Right ventricle myocardium superior (tissue), 1 donor: ENCODE measurements around the gene HYDIN. TPM values are rescaled to one million over a fixed set of nuclear protein-coding genes. Genes with fewer than 3 reads are reported as not detected.
"Not testable (repeated sequence)": the region's sequence is repeated elsewhere in the genome, so short reads cannot be mapped to it uniquely, and the experiment has no call there.

Experiments used
- ATAC-seq: fragments of 200-7000 bp; cut with Tn5 transposase; one replicate; pipeline ENCODE4 v1.9.1; 2020; ENCODE audit warnings: mild to moderate bottlenecking; ENCODE audit not compliant: poor library complexity
- DNase-seq: peaks from one replicate; pipeline ENCODE4 v3.0.0-alpha.2; 2020
- intact Hi-C: fragments of 100-400 bp; cut with DNase I; formaldehyde crosslinking; loops from one replicate; pipeline ENCODE4 v1.11.2; 2022
- total RNA-seq: library from RNA; stranded (reverse); fragmentation: NEBNext Ultra II Directional; extraction: Animal tissue kit (Norgen Biotek cat#: 25700); gene quantifications from one replicate; pipeline ENCODE4 v1.2.1, GENCODE V29; 2021
- donor health status: DM: no; HTN: yes; CAD: no; lungs with severe emphysema.

Gene HYDIN
- total RNA-seq, 1 donor from 2014 or later, result 0.89 TPM

- DNase-seq (no peak), ATAC-seq (no peak)
- intact Hi-C loops, result no loop called here
These were observed 1.2 kb downstream of the HYDIN start for GRCh38 chr16:71229344-71229743.

GRCh38 chr16:71226229-71227141 lies 4.0 kb downstream of the HYDIN start:
- no peak for ATAC-seq
- intact Hi-C loops, result no loop called here
- DNase-seq, result no peak

- intact Hi-C loops, result no loop called here
- DNase-seq (no peak), ATAC-seq (no peak)
These were observed 5.4 kb downstream of the HYDIN start for GRCh38 chr16:71225145-71225544.

GRCh38 chr16:71218306-71218963 lies 12.1 kb downstream of the HYDIN start:
- DNase-seq, result no peak
- no peak for ATAC-seq
- intact Hi-C loops, result no loop called here

- intact Hi-C loops, result no loop called here
- ATAC-seq (no peak), DNase-seq (no peak)
These were observed 13.0 kb downstream of the HYDIN start for GRCh38 chr16:71217506-71217905.

- no peak for DNase-seq
- intact Hi-C loops, result no loop called here
These were observed 13.8 kb downstream of the HYDIN start for GRCh38 chr16:71216714-71217113.

GRCh38 chr16:71214746-71215381 lies 15.7 kb downstream of the HYDIN start:
- intact Hi-C loops, result no loop called here
- DNase-seq, result no peak
- no peak for ATAC-seq

More at GRCh38 chr16:71216714-71217113, 13.8 kb downstream of the HYDIN start:
- ATAC-seq, result no peak

- ATAC-seq, result peak; percentile 76
- intact Hi-C loops, result no loop called here
These were observed 24.9 kb downstream of the HYDIN start for GRCh38 chr16:71205482-71206131.

GRCh38 chr16:71203631-71204030 lies 26.9 kb downstream of the HYDIN start:
- DNase-seq (no peak), ATAC-seq (no peak)
- intact Hi-C loops, result no loop called here

More at GRCh38 chr16:71205482-71206131, 24.9 kb downstream of the HYDIN start:
- peak; percentile 46 for DNase-seq

- intact Hi-C loops, result no loop called here
- DNase-seq (no peak), ATAC-seq (no peak)
These were observed 29.0 kb downstream of the HYDIN start for GRCh38 chr16:71201556-71201955.

- DNase-seq, result no peak
- no peak for ATAC-seq
- intact Hi-C loops, result no loop called here
These were observed 29.5 kb downstream of the HYDIN start for GRCh38 chr16:71201054-71201453.

- DNase-seq, result no peak
- intact Hi-C loops, result no loop called here
- ATAC-seq, result no peak
These were observed 32.1 kb downstream of the HYDIN start for GRCh38 chr16:71198408-71198807.

GRCh38 chr16:71192387-71192786 lies 38.1 kb downstream of the HYDIN start:
- intact Hi-C loops, result no loop called here
- no peak for DNase-seq
- no peak for ATAC-seq

GRCh38 chr16:71188956-71189712 lies 41.4 kb downstream of the HYDIN start:
- intact Hi-C loops, result no loop called here
- ATAC-seq (no peak), DNase-seq (no peak)

GRCh38 chr16:71185347-71185746 lies 45.2 kb downstream of the HYDIN start:
- DNase-seq (no peak), ATAC-seq (no peak)
- intact Hi-C loops, result no loop called here

GRCh38 chr16:71179569-71179968 lies 51.0 kb downstream of the HYDIN start:
- DNase-seq, result no peak
- intact Hi-C loops, result no loop called here
- no peak for ATAC-seq

- DNase-seq, result no peak
- peak; percentile 36 for ATAC-seq
- intact Hi-C loops, result no loop called here
These were observed 57.9 kb downstream of the HYDIN start for GRCh38 chr16:71172481-71173207.

GRCh38 chr16:71161007-71161406 lies 69.5 kb downstream of the HYDIN start:
- ATAC-seq, intact Hi-C loops, DNase-seq: not testable (repeated sequence)
